SK-N-SH treated with all-trans-retinoic acid at 6 μM for 48 hours (cell line): Measurements from ENCODE around the gene PEX16.

Experiments
- CREB5 ChIP-seq: fragments of 250-450 bp; sonication (Bioruptor Pico); IDR thresholded peaks from 2 replicates; pipeline ENCODE4 v1.5.1; 2020; ENCODE audit warnings: low read depth, mild to moderate bottlenecking, moderate library complexity
- CSDC2 ChIP-seq: fragments of 250-450 bp; sonication (Bioruptor Pico); IDR thresholded peaks from 2 replicates; pipeline ENCODE4 v1.5.0; 2020; ENCODE audit warnings: mild to moderate bottlenecking, moderate library complexity
- CSRNP3 ChIP-seq: fragments of 250-450 bp; sonication (Bioruptor Pico); IDR thresholded peaks from 2 replicates; pipeline ENCODE4 v1.5.1; 2021; ENCODE audit warnings: mild to moderate bottlenecking, moderate library complexity
- GLIS3 ChIP-seq: fragments of 250-450 bp; sonication (Bioruptor Pico); IDR thresholded peaks from 2 replicates; pipeline ENCODE4 v1.5.0; 2020; ENCODE audit warnings: mild to moderate bottlenecking, moderate library complexity
- ISL1 ChIP-seq: fragments of 250-450 bp; sonication (Bioruptor Pico); IDR thresholded peaks from 2 replicates; pipeline ENCODE4 v2.1.2; 2022; ENCODE audit warnings: mild to moderate bottlenecking, moderate library complexity
- PATZ1 ChIP-seq: fragments of 250-450 bp; sonication (Bioruptor Pico); IDR thresholded peaks from 2 replicates; pipeline ENCODE4 v1.8.0; 2020; ENCODE audit warnings: mild to moderate bottlenecking, moderate library complexity, borderline replicate concordance
- ZFP3 ChIP-seq: fragments of 250-450 bp; sonication (Bioruptor Pico); IDR thresholded peaks from 2 replicates; pipeline ENCODE4 v1.5.0; 2020; ENCODE audit warnings: mild to moderate bottlenecking, moderate library complexity
- ZFP30 ChIP-seq: fragments of 450-650 bp; formaldehyde crosslinking; IDR thresholded peaks from 2 replicates; pipeline ENCODE4 v1.5.0; 2022; ENCODE audit warnings: mild to moderate bottlenecking, moderate library complexity
- ZNF565 ChIP-seq: fragments of 450-650 bp; formaldehyde crosslinking; conservative IDR thresholded peaks from 2 replicates; pipeline ENCODE4 v1.5.0; 2020; ENCODE audit warnings: low read depth, mild to moderate bottlenecking, moderate library complexity
- ZNF70 ChIP-seq: fragments of 450-650 bp; formaldehyde crosslinking; IDR thresholded peaks from 2 replicates; pipeline ENCODE4 v1.5.0; 2020; ENCODE audit warnings: mild to moderate bottlenecking, moderate library complexity

- TF ChIP-seq CSDC2 (CRISPR knock-in tag), result no peak
- no peak for TF ChIP-seq GLIS3 (CRISPR knock-in tag)
- no peak for TF ChIP-seq ZNF565
- TF ChIP-seq CREB5 (CRISPR knock-in tag), result no peak
- TF ChIP-seq ZNF70, result no peak
- no peak for TF ChIP-seq PATZ1 (CRISPR knock-in tag)
- no peak for TF ChIP-seq ZFP3 (CRISPR knock-in tag)
- TF ChIP-seq ZFP30 (CRISPR knock-in tag), result no peak
- TF ChIP-seq ISL1 (CRISPR knock-in tag), result no peak
- TF ChIP-seq CSRNP3, result no peak
Measured at GRCh38 chr11:45920531-45921477, 3.1 kb upstream of the PEX16 start.
